Thoracic aorta (tissue), 2 donors: ENCODE results near the gene COL6A3. TPM values are rescaled to one million over a fixed set of nuclear protein-coding genes. Genes with fewer than 3 reads are reported as not detected.
A peak's percentile ranks its signal among the peaks of the same experiment; 100 is the strongest.
"Not testable (repeated sequence)": the region's sequence is repeated elsewhere in the genome, so short reads cannot be mapped to it uniquely, and the experiment has no call there.

ENCODE experiments used
- ATAC-seq: fragments of 150-250 bp; one replicate; pipeline ENCODE4 v1.8.0; 2017; ENCODE audit warnings: low read depth; ENCODE audit not compliant: insufficient number of reproducible peaks, low FRiP score
- DNase-seq: peaks from one replicate; pipeline ENCODE4 v3.0.0-alpha.2; 2020; ENCODE audit warnings: low spot score
- H3K27ac ChIP-seq, 2 donors: fragments of 200-600 bp; sonication (generic); 1 replicate in 1 of 2; 2 replicates in 1 of 2; pipeline ENCODE4 v1.5.1; 2016; ENCODE audit warnings: mild to moderate bottlenecking in 2 of 2, moderate library complexity in 2 of 2
- H3K27me3 ChIP-seq: fragments of 200-600 bp; sonication (generic); replicated peaks from 2 replicates; pipeline ENCODE4 v1.6.0; 2016; ENCODE audit warnings: mild to moderate bottlenecking; ENCODE audit not compliant: insufficient read depth
- H3K36me3 ChIP-seq: fragments of 200-600 bp; sonication (generic); one replicate; pipeline ENCODE4 v1.5.1; 2016
- H3K4me1 ChIP-seq, 2 donors: fragments of 200-600 bp; sonication (generic); 1 replicate in 1 of 2; 2 replicates in 1 of 2; pipeline versions ENCODE4 v1.5.1 to v1.6.0; 2016; ENCODE audit warnings: low read depth in 2 of 2, mild to moderate bottlenecking in 1 of 2; ENCODE audit not compliant: control insufficient read depth in 1 of 2
- H3K4me3 ChIP-seq: fragments of 200-600 bp; sonication (generic); 2 replicates; pipeline ENCODE4 v1.5.1; 2016; ENCODE audit warnings: mild to moderate bottlenecking
- H3K9me3 ChIP-seq: fragments of 200-600 bp; sonication (generic); 2 replicates; pipeline ENCODE4 v1.5.1; 2016
- total RNA-seq, 2 donors: library from RNA; depleted of rRNA; stranded (reverse); fragments of >200 nt; gene quantifications; one replicate each; pipeline versions ENCODE4 v1.1.0 to v1.2.3, GENCODE V29; 2016
- TF ChIP-seq, protein P1 (sequence below): fragments of 200-600 bp; sonication (generic); IDR thresholded peaks from one replicate; pipeline ENCODE4 v1.5.1; 2019; ENCODE audit warnings: antibody characterized with exemption

COL6A3 gene
- total RNA-seq, 2 donors from 2014 or later, result 118 to 155 TPM

DNA sequence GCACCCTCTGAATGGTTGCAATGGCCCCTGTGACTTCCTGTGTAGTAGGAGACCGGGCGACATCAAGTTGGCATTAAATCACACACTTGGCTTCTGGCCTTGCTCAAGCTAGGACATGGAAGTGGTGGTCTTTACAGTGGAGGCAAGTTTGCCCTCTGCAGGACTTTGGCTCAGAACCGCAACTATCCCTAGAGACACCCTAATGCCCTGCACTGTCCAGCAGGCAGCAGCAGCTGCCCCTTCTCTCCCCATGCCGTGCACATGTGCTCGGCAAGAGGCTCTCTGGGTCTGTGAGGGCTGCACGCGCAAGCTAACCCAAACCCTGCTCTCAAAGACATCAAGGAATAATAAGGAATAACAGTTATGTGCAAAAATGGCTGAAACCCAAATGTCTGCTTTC is 106.5 kb downstream of the COL6A3 start:
- DNase-seq, result no peak
- H3K27me3 ChIP-seq, result no peaks in the 10 kb centered on the region
- no peak overlapping the region for H3K4me3 ChIP-seq
- H3K36me3 ChIP-seq, result no peaks in the 10 kb centered on the region
- no peak for ATAC-seq
- TF ChIP-seq, protein P1, sequence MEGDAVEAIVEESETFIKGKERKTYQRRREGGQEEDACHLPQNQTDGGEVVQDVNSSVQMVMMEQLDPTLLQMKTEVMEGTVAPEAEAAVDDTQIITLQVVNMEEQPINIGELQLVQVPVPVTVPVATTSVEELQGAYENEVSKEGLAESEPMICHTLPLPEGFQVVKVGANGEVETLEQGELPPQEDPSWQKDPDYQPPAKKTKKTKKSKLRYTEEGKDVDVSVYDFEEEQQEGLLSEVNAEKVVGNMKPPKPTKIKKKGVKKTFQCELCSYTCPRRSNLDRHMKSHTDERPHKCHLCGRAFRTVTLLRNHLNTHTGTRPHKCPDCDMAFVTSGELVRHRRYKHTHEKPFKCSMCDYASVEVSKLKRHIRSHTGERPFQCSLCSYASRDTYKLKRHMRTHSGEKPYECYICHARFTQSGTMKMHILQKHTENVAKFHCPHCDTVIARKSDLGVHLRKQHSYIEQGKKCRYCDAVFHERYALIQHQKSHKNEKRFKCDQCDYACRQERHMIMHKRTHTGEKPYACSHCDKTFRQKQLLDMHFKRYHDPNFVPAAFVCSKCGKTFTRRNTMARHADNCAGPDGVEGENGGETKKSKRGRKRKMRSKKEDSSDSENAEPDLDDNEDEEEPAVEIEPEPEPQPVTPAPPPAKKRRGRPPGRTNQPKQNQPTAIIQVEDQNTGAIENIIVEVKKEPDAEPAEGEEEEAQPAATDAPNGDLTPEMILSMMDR, result no peak
- no peaks in the 10 kb centered on the region for H3K9me3 ChIP-seq
- peaks cover 16 to 54% of the 10 kb centered on the region in 2 donors for H3K4me1 ChIP-seq
- peak overlapping the region in 1 of 2 donors; percentile 59 for H3K27ac ChIP-seq

DNA sequence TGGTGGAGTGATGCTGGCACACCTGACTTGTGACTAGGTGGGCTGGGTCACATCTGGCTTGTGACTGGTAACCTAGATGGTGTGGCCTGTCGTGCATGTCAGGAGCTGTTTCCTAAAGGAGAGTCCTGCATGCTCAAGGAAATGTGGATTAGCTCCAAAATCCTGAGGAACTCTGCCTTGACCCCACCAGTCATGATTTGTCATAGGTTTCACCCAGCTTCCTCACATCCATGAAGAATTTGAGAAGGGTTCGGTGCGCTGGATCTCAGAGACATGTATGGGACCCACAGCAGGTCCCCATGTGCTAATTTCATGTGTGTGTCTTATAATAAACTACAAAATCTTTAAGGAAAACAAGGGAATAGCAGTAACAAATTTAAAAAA is 107.2 kb downstream of the COL6A3 start:
- ATAC-seq (no peak), DNase-seq (no peak)
- TF ChIP-seq, protein P1, result no peak
- H3K36me3 ChIP-seq, result no peaks in the 10 kb centered on the region
- no peaks in the 10 kb centered on the region for H3K9me3 ChIP-seq
- no peaks in the 10 kb centered on the region for H3K27me3 ChIP-seq
- peaks cover 16 to 54% of the 10 kb centered on the region in 2 donors for H3K4me1 ChIP-seq
- no peak overlapping the region for H3K4me3 ChIP-seq
- H3K27ac ChIP-seq, result peak overlapping the region in 1 of 2 donors; percentile 14

DNA sequence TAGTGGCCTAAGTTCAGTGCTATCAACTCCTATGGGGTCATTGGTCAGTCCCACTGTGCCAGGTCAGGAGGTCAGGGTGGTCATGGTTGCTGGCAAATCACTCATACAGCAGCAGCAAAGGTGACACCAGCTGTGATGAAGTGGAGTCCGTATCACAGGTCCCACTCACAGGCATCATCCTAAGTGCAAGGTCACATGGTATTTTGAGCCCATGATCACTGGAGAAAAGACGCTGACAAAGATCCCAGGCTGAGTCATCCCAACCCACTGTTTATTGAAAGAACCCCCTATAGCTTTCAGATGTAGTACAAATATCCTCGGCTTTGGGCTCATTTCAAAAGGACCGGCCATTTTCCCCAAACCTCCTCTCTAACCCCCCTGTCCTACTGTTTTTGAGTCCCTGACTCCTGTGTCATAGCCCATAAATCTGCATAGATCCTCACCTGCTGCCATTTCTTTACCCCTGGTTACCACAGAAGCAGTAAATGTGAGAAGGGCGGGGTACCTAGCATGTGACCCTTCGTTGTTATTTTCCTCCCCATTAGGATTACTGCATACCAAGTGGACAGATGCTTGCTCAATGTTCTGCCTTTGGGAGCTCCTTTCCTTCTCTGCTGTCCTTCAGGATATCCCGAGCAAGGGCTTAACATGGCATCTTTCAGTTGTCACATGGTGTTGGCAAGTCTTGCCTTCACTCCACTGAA is 107.7 kb downstream of the COL6A3 start:
- ATAC-seq, result no peak

DNA sequence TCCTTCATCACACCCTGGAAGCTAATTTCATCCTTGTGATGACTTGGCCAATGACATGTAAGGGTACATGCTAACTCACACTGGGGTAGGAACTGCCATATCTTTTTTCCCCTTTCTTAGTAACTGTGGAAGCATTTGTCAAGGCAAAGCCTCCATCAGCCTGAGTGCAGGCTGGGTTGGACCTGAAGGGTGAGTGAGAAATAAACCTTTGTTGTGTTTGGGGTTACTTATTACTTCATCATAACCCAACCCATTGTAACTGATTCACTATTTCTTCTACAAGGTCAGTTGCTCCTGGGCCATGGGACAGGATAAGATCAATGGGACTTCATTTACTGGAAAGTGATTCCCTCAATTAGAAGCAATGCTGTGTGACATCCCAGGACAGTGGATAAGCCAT is 108.4 kb downstream of the COL6A3 start:
- DNase-seq, result no peak
- Histone ChIP-seq H3K4me3 (no peak overlapping the region), H3K36me3 (no peaks in the 10 kb centered on the region), H3K4me1 (peaks cover 15 to 49% of the 10 kb centered on the region in 2 donors), H3K27me3 (no peaks in the 10 kb centered on the region), H3K27ac (no peak overlapping the region), H3K9me3 (no peaks in the 10 kb centered on the region)
- no peak for ATAC-seq
- TF ChIP-seq, protein P1, result no peak

More for the DNA sequence above, 107.7 kb downstream of the COL6A3 start:
- Histone ChIP-seq H3K36me3 (no peaks in the 10 kb centered on the region), H3K27me3 (no peaks in the 10 kb centered on the region), H3K4me3 (no peak overlapping the region), H3K27ac (peak overlapping the region in 1 of 2 donors; percentile 14), H3K4me1 (peaks cover 16 to 54% of the 10 kb centered on the region in 2 donors), H3K9me3 (no peaks in the 10 kb centered on the region)
- TF ChIP-seq, protein P1, result no peak
- no peak for DNase-seq

DNA sequence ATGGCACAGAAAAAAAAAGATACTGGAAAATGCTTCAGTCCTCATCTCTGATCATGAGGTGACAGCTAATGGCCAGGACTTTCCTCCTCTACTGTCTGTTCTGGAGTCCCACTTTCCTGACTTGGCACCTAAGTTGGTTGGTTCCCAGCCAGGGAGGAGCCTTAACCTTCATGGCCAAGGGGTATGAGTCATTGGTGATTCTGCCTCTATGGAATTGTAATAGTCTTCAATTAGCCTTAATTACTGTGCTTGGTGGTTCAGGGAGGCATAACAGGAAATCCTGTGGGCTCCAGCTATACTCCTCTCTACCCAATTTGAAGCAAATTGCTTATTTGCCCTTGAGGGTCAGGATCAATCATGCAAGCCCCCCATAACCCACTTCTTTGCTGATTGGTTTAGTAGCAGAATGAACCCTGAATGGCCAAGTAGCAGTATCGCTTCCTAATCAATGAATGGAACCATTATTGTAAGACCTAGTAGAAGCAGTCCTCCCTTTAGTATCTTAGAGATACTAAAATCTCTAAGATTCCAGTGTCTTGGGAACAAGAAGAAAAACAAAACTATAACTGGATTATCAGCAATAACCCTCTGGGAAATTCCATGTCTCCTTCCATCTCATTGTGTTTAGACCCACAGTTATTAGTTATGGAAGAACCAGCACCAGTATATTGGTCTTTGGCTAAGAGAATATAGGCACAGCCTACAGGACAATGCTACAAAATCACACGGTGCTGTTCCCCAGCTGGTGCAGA is 109.0 kb downstream of the COL6A3 start:
- no peaks in the 10 kb centered on the region for H3K36me3 ChIP-seq
- H3K4me1 ChIP-seq, result peaks cover 11 to 44% of the 10 kb centered on the region in 2 donors
- no peaks in the 10 kb centered on the region for H3K9me3 ChIP-seq
- no peaks in the 10 kb centered on the region for H3K27me3 ChIP-seq
- no peak for ATAC-seq
- H3K4me3 ChIP-seq, result no peak overlapping the region
- DNase-seq, result no peak
- TF ChIP-seq, protein P1, result no peak
- H3K27ac ChIP-seq, result no peak overlapping the region

DNA sequence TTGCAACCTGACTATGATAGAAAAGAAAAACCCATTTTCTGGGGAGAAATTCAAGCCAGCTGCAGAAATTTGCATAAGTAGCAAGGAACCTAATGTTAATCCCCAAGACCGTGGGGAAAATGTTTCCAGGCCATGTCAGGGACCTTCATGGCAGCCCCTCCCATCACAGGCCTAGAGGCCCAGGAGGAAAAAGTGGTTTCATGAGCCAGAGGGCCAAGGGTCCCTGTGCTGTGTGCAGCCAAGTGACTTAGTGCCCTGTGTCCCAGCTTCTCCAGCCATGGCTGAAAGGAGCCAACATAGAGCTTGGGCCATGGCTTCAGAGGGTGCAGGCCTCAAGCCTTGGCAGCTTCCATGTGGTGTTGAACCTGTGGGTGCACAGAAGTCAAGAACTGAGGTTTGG is 110.7 kb downstream of the COL6A3 start:
- not testable (repeated sequence) for ATAC-seq, H3K27me3 ChIP-seq, H3K27ac ChIP-seq, H3K4me3 ChIP-seq, H3K36me3 ChIP-seq, DNase-seq, H3K9me3 ChIP-seq
- peaks cover 3 to 28% of the 10 kb centered on the region in 2 donors for H3K4me1 ChIP-seq
